GM21381 (cell line): ENCODE measurements around the gene KLHL24.
"Not testable (repeated sequence)": the region's sequence is repeated elsewhere in the genome, so short reads cannot be mapped to it uniquely, and the experiment has no call there.

ENCODE experiments used
- ATAC-seq: cut with Tn5 transposase; IDR thresholded peaks from one replicate; pipeline ENCODE4 v1.9.1; 2021; ENCODE audit warnings: mild to moderate bottlenecking, moderate library complexity; ENCODE audit not compliant: unreplicated experiment

Gene KLHL24

GRCh38 chr3:183635431-183636220 lies at the start of gene KLHL24:
TSS of gene KLHL24 (plus strand) at chr3:183635623. CDS start at chr3:183650357, 14,734 bp downstream.
- peak; percentile 82 for ATAC-seq

- ATAC-seq, result no peak
Measured at GRCh38 chr3:183586477-183586876, 48.9 kb upstream of the KLHL24 start.

- no peak for ATAC-seq
Measured at GRCh38 chr3:183587336-183587735, 48.1 kb upstream of the KLHL24 start.

GRCh38 chr3:183590442-183590841 lies 45.0 kb upstream of the KLHL24 start:
- no peak for ATAC-seq

GRCh38 chr3:183591881-183592521 lies 43.4 kb upstream of the KLHL24 start:
- ATAC-seq, result peak; percentile 96

GRCh38 chr3:183592821-183593220 lies 42.6 kb upstream of the KLHL24 start:
- no peak for ATAC-seq

GRCh38 chr3:183594636-183595035 lies 40.8 kb upstream of the KLHL24 start:
- no peak for ATAC-seq

- ATAC-seq, result no peak
Measured at GRCh38 chr3:183597959-183598358, 37.5 kb upstream of the KLHL24 start.

GRCh38 chr3:183611326-183611725 lies 24.1 kb upstream of the KLHL24 start:
- not testable (repeated sequence) for ATAC-seq

- ATAC-seq, result no peak
Measured at GRCh38 chr3:183613366-183614285, 21.8 kb upstream of the KLHL24 start.

GRCh38 chr3:183618542-183618941 lies 16.9 kb upstream of the KLHL24 start:
- ATAC-seq, result no peak

GRCh38 chr3:183619010-183619409 lies 16.4 kb upstream of the KLHL24 start:
- no peak for ATAC-seq

- ATAC-seq, result no peak
Measured at GRCh38 chr3:183619624-183620251, 15.7 kb upstream of the KLHL24 start.

- no peak for ATAC-seq
Measured at GRCh38 chr3:183620252-183620628, 15.2 kb upstream of the KLHL24 start.

GRCh38 chr3:183622473-183622872 lies 12.9 kb upstream of the KLHL24 start:
- ATAC-seq, result not testable (repeated sequence)

GRCh38 chr3:183626877-183627594 lies 8.4 kb upstream of the KLHL24 start:
- no peak for ATAC-seq

GRCh38 chr3:183629546-183630301 lies 5.7 kb upstream of the KLHL24 start:
- ATAC-seq, result no peak

- no peak for ATAC-seq
Measured at GRCh38 chr3:183631715-183632114, 3.7 kb upstream of the KLHL24 start.

- not testable (repeated sequence) for ATAC-seq
Measured at GRCh38 chr3:183632725-183633124, 2.7 kb upstream of the KLHL24 start.
